Gastroesophageal sphincter (tissue), 4 donors: ENCODE measurements around the gene SMAP2. TPM values are rescaled to one million over a fixed set of nuclear protein-coding genes. Genes with fewer than 3 reads are reported as not detected.

Experiments used
- ATAC-seq: fragments of 150-250 bp; one replicate; pipeline ENCODE4 v1.9.1; 2016; ENCODE audit warnings: mild to moderate bottlenecking, moderate library complexity
- H3K27ac ChIP-seq, 4 donors: fragments of 200-600 bp; sonication (generic) in 3 of 4; 1 replicate in 3 of 4; 2 replicates in 1 of 4; pipeline ENCODE4 v1.5.1; 2016 to 2019
- H3K27me3 ChIP-seq: fragments of 200-600 bp; sonication (generic); one replicate; pipeline ENCODE4 v1.5.1; 2019
- H3K36me3 ChIP-seq, 2 donors: fragments of 200-600 bp; sonication (generic); one replicate each; pipeline ENCODE4 v1.5.1; 2019; ENCODE audit warnings: control low read depth in 1 of 2
- H3K4me1 ChIP-seq, 3 donors: fragments of 200-600 bp; sonication (generic); 1 replicate in 2 of 3; 2 replicates in 1 of 3; pipeline ENCODE4 v1.5.1; 2016 to 2019; ENCODE audit warnings: control low read depth in 2 of 3
- H3K4me3 ChIP-seq, 2 donors: fragments of 200-600 bp; sonication (generic); one replicate each; pipeline ENCODE4 v1.5.1; 2019; ENCODE audit warnings: mild to moderate bottlenecking in 1 of 2, moderate library complexity in 1 of 2
- H3K9me3 ChIP-seq, 3 donors: fragments of 200-600 bp; sonication (generic); one replicate each; pipeline ENCODE4 v1.5.1; 2017 to 2019; ENCODE audit warnings: control low read depth in 2 of 3
- EP300 ChIP-seq: sonication (generic); formaldehyde crosslinking; IDR thresholded peaks from one replicate; pipeline ENCODE4 v1.6.1; 2017; ENCODE audit warnings: antibody characterized with exemption, mild to moderate bottlenecking
- POLR2A ChIP-seq, 2 donors: fragments of 450-650 bp; IDR thresholded peaks; one replicate each; pipeline ENCODE4 v1.6.1; 2017; ENCODE audit warnings: antibody characterized with exemption in 2 of 2, mild to moderate bottlenecking in 2 of 2, moderate library complexity in 1 of 2
- POLR2AphosphoS5 ChIP-seq: sonication (generic); formaldehyde crosslinking; IDR thresholded peaks from one replicate; pipeline ENCODE4 v1.6.1; 2017; ENCODE audit warnings: antibody characterized with exemption
- WGBS, 2 donors: methylation state at CpG; one replicate each; pipeline ENCODE4 v1.1.5; 2018; ENCODE audit warnings: low coverage in 1 of 2; 5-methylcytosine and 5-hydroxymethylcytosine counted together
- total RNA-seq, 4 donors: library from RNA; depleted of rRNA; stranded (reverse); fragments of >200 nt; gene quantifications; one replicate each; pipeline ENCODE4 v1.1.0, GENCODE V29; 2016
- TF ChIP-seq, protein P1 (sequence below), 4 experiments: fragments of 200-600 bp in 2 of 4; fragments of 450-650 bp in 2 of 4; sonication (generic) in 1 of 4; IDR thresholded peaks; one replicate each; pipeline ENCODE4 v1.5.1; 2017 to 2019; ENCODE audit warnings: antibody characterized with exemption in 4 of 4, mild to moderate bottlenecking in 2 of 4, moderate library complexity in 2 of 4

The SMAP2 gene
- total RNA-seq, 4 donors from 2014 or later, result 19.9 to 43.2 (median 26.6) TPM

DNA sequence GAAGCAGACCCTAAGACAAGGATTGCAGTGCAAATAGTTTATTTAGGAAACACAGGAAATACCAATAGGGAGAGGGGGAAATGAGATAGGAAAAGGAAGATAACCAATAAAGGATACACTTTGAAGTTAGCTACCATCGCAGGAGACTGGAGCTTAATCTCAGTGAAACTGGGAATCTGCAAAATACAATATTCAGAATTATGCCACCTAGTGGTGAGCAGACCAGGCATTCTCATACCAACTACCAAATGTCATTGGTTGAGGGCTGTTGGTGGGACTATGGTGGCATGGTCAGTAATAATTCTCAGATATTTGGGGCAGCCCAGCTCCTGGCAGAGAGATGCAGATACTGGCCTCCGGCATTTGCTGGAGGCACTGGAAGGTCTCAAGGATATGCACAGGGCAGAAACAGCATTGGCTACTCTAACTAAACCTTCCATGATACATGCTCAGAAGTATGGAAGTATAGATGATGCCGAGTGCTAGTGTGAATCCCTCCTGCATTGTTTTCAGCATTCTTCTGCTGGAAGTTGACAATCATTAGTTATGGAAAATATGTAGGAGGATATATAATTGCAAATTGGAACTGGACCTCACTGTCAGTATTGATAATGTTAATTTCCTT, 65.0 kb downstream of the SMAP2 start:
- H3K27me3 ChIP-seq, result no peaks in the 10 kb centered on the region
- ATAC-seq, result no peak
- H3K9me3 ChIP-seq, result no peaks in the 10 kb centered on the region
- 71% methylated on average over 3 of the region's 3 CpGs for WGBS, 2 donors
- TF ChIP-seq POLR2AphosphoS5 (no peak), EP300 (no peak)
- TF ChIP-seq, protein P1, sequence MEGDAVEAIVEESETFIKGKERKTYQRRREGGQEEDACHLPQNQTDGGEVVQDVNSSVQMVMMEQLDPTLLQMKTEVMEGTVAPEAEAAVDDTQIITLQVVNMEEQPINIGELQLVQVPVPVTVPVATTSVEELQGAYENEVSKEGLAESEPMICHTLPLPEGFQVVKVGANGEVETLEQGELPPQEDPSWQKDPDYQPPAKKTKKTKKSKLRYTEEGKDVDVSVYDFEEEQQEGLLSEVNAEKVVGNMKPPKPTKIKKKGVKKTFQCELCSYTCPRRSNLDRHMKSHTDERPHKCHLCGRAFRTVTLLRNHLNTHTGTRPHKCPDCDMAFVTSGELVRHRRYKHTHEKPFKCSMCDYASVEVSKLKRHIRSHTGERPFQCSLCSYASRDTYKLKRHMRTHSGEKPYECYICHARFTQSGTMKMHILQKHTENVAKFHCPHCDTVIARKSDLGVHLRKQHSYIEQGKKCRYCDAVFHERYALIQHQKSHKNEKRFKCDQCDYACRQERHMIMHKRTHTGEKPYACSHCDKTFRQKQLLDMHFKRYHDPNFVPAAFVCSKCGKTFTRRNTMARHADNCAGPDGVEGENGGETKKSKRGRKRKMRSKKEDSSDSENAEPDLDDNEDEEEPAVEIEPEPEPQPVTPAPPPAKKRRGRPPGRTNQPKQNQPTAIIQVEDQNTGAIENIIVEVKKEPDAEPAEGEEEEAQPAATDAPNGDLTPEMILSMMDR (IDR thresholded peaks at IDR 0.05), result peak in 3 of 4 experiments; percentile 15 to 56 (median 40)
- H3K4me1 ChIP-seq, result no peaks in the 10 kb centered on the region
- no peak overlapping the region for H3K4me3 ChIP-seq
- H3K27ac ChIP-seq, result no peak overlapping the region
- no peaks in the 10 kb centered on the region for H3K36me3 ChIP-seq

DNA sequence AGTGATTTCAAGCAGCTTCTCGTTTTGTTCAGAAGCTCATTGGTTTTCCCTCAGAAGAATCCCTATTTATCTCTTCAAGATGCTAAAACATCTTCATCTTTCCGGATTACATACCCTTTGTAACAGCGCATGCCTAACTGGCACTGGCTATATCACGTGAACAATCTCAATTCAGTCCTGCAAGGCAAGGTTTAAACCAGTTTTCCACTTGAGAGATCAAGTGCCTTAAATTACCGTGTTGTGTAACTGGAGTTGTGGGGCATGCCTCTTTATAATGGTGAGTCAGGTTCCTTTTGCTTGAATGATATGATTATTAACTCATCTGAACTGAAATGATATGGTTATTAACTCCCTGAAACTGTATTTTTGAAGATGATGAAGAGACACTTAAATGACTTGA, 65.7 kb downstream of the SMAP2 start:
- ATAC-seq, result no peak
- Histone ChIP-seq H3K27me3 (no peaks in the 10 kb centered on the region), H3K4me3 (no peak overlapping the region), H3K36me3 (no peaks in the 10 kb centered on the region), H3K9me3 (no peaks in the 10 kb centered on the region), H3K4me1 (no peaks in the 10 kb centered on the region), H3K27ac (no peak overlapping the region)
- 74 to 86% methylated on average over 4 to 5 of the region's 5 CpGs for WGBS, 2 donors
- TF ChIP-seq EP300 (no peak), POLR2AphosphoS5 (no peak), POLR2A (IDR thresholded peaks at IDR 0.05) (no peak)
- TF ChIP-seq, protein P1 (IDR thresholded peaks at IDR 0.05), result no peak

DNA sequence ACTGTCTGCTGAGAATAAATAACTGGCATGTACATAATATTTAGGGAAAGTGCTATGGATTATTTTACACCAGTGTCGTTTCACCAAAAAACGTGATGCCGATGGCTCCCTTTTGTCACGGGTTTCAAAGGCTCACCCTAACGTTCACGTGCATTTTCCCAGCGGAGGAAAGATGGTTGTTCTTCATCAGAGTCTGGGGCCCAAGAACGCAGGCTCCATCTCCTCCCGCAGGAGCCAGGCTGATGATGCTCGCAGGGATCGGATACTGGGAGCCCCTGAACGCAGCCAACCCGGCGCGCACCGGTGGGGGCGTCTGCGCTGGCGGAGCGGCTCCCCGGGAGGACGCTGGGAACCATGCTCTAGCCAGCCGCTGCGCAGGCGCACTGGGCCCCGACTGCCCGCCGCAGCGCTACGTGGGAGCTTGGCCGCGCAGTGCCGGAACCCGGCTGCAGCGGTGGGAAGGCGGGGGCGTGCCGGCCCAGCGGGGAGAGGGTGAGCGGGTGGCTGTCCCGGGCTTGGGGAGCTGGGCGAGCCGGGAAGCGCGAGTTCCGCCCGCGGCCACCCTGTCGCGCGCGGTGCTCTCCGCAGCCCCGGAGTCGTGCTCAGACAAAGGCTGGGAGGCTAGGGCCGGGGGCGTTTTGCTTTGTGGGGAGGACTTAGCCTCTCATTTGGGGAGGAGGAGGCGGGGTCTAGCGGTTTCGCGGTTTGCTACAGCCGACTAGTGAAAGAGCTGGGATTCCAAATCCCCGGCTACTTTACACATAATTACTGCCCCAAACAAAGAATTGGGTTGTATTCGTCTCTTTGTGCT, 76.4 kb downstream of the SMAP2 start, which contains the start of gene ZFP69B:
ZFP69B (plus strand) TSS at position 793 of the 811 bp plus-strand sequence. CDS start 486 bp downstream, outside the sequence.
- peak; percentile 99 for ATAC-seq
- Histone ChIP-seq H3K4me3 (peak within 1 kb of the TSS; percentile 77 to 89), H3K36me3 (peaks cover 0 to 8% of the 10 kb centered on the region in 2 donors), H3K4me1 (peaks cover 0 to 15% (median 0%) of the 10 kb centered on the region in 3 donors), H3K27me3 (no peaks in the 10 kb centered on the region), H3K9me3 (peaks cover 0 to 13% (median 0%) of the 10 kb centered on the region in 3 donors), H3K27ac (peak within 1 kb of the TSS; percentile 70 to 86 (median 83))
- TF ChIP-seq POLR2A (IDR thresholded peaks at IDR 0.05), result peak in 1 of 2 donors; percentile 23
- no peak for TF ChIP-seq EP300
- peak; percentile 28 for TF ChIP-seq POLR2AphosphoS5
- TF ChIP-seq, protein P1 (IDR thresholded peaks at IDR 0.05), result peak in 2 of 4 experiments; percentile 17 to 47
- 0 to 1% methylated on average over 6 to 8 of the region's 64 CpGs for WGBS, 2 donors

DNA sequence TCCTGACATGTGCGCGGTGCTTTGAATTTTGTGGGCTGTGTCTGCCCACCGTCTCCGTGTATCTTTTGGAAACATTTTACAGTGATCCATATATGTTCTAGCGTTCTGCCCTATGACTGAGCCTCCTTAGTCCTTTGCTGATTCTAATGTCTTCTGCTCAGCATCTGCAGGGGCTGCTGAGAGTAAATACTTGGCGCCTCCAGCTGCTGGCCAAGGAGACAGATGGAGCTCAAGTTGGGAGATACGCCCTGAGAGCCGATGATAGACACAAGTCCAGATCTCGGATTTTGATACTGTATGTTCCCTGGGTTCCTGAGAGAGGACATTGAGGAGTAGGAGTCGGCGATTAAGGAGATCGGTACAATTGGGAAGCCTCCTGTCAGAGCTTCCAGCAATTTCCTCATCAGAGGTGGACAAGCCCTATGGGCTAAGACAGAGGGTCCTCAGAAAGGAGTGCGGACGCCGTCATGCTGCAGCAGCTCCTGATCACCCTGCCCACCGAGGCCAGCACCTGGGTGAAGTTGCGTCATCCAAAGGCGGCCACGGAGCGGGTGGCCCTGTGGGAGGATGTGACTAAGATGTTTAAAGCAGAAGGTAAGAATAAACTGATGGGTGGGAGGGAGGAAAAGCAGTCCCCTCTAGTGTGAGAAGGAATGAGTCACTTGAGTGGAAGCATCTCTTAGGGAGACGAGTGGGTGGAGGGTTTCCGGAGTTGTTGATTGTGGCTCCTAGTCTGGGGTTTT, 77.1 kb downstream of the SMAP2 start:
- Histone ChIP-seq H3K36me3 (peaks cover 0 to 13% of the 10 kb centered on the region in 2 donors), H3K4me1 (peaks cover 0 to 15% (median 0%) of the 10 kb centered on the region in 3 donors), H3K27ac (peak overlapping the region; percentile 46 to 86 (median 83)), H3K9me3 (peaks cover 0 to 18% (median 0%) of the 10 kb centered on the region in 3 donors), H3K27me3 (no peaks in the 10 kb centered on the region), H3K4me3 (peak overlapping the region; percentile 77 to 89)
- 3 to 33% methylated on average over 2 to 7 of the region's 22 CpGs for WGBS, 2 donors
- peak; percentile 11 for ATAC-seq
- TF ChIP-seq POLR2AphosphoS5 (no peak), POLR2A (IDR thresholded peaks at IDR 0.05) (no peak)
- TF ChIP-seq, protein P1 (IDR thresholded peaks at IDR 0.05), result no peak
